H1 (cell line): Measurements from ENCODE around the gene CFLAR. TPM values are rescaled to one million over a fixed set of nuclear protein-coding genes. Genes with fewer than 3 reads are reported as not detected.
"Not testable (repeated sequence)": the region's sequence is repeated elsewhere in the genome, so short reads cannot be mapped to it uniquely, and the experiment has no call there.

Experiments used
- CTCF ChIA-PET: fragments of 300-600 bp; sonication (Branson Sonifier 250); formaldehyde crosslinking; loops from one replicate; lab custom pipeline; 2021; ENCODE audit not compliant: partially characterized antibody; lab: Charles Lee
- POLR2A ChIA-PET: fragments of 300-600 bp; sonication (Branson Sonifier 250); formaldehyde crosslinking; loops from one replicate; lab custom pipeline; 2021; ENCODE audit warnings: inconsistent platforms; ENCODE audit not compliant: partially characterized antibody; lab: Charles Lee
- DNase-seq, 2 experiments: peaks; one replicate each; pipeline versions ENCODE4 v3.0.0 to v3.0.0-alpha.2; 2010 to 2022; ENCODE audit warnings: low spot score in 2 of 2, low read depth in 1 of 2, mixed read lengths in 1 of 2
- FAIRE-seq: peaks from 2 replicates; lab custom pipeline; 2011; peaks lifted over from hg19 to GRCh38; lab: Jason Lieb, UNC
- H2AFZ ChIP-seq: 2 replicates; pipeline ENCODE4 v1.8.1; 2012; ENCODE audit warnings: low read length, inconsistent platforms
- H2AK5ac ChIP-seq: 2 replicates; pipeline ENCODE4 v1.6.1; 2013; ENCODE audit warnings: low read depth, low read length
- H2BK120ac ChIP-seq: replicated peaks from 2 replicates; pipeline ENCODE3; 2013; ENCODE audit warnings: low read depth, low read length, inconsistent platforms
- H2BK12ac ChIP-seq: 2 replicates; pipeline ENCODE4 v1.6.1; 2013; ENCODE audit warnings: low read depth, low read length
- H2BK15ac ChIP-seq: 2 replicates; pipeline ENCODE4 v1.6.1; 2013; ENCODE audit warnings: low read length
- H2BK20ac ChIP-seq: 2 replicates; pipeline ENCODE4 v1.6.1; 2013; ENCODE audit warnings: low read length
- H2BK5ac ChIP-seq: 2 replicates; pipeline ENCODE4 v1.6.1; 2013; ENCODE audit warnings: low read depth, low read length
- H3K14ac ChIP-seq: 2 replicates; pipeline ENCODE4 v1.6.1; 2013; ENCODE audit warnings: inconsistent platforms; ENCODE audit not compliant: insufficient read length
- H3K18ac ChIP-seq: 2 replicates; pipeline ENCODE4 v1.6.1; 2013; ENCODE audit warnings: low read length; ENCODE audit errors: extremely low read depth
- H3K23ac ChIP-seq: 2 replicates; pipeline ENCODE4 v1.6.1; 2013; ENCODE audit warnings: inconsistent platforms; ENCODE audit not compliant: insufficient read length
- H3K23me2 ChIP-seq: 2 replicates; pipeline ENCODE4 v1.6.1; 2013; ENCODE audit warnings: low read depth, low read length
- H3K27ac ChIP-seq: 2 replicates; pipeline ENCODE4 v1.6.1; 2011; ENCODE audit warnings: low read depth, low read length, inconsistent platforms
- H3K27me3 ChIP-seq, 4 experiments: replicated peaks in 1 of 4; 1 replicate in 1 of 4; 2 replicates in 3 of 4; pipeline versions ENCODE4 v1.6.1 to v1.8.1; 2011 to 2013; ENCODE audit warnings: low read length in 3 of 4, mild to moderate bottlenecking in 3 of 4, inconsistent platforms in 2 of 4, mixed read lengths in 2 of 4, moderate library complexity in 1 of 4; ENCODE audit not compliant: control insufficient read depth in 3 of 4, insufficient read depth in 3 of 4; ENCODE audit errors: extremely low read depth in 1 of 4
- H3K36me3 ChIP-seq, 4 experiments: 2 replicates each; pipeline versions ENCODE4 v1.6.1 to v1.8.1; 2011 to 2013; ENCODE audit warnings: mild to moderate bottlenecking in 4 of 4, low read length in 3 of 4, moderate library complexity in 2 of 4, control low read depth in 1 of 4, inconsistent platforms in 1 of 4; ENCODE audit not compliant: insufficient read depth in 4 of 4, control insufficient read depth in 2 of 4
- H3K4ac ChIP-seq: replicated peaks from 2 replicates; pipeline ENCODE3; 2013; ENCODE audit warnings: low read length, low read depth, mixed read lengths, inconsistent platforms; ENCODE audit not compliant: insufficient read length
- H3K4me1 ChIP-seq, 4 experiments: replicated peaks in 1 of 4; 1 replicate in 1 of 4; 2 replicates in 3 of 4; pipeline versions ENCODE4 v1.6.1 to v1.8.1; 2011 to 2013; ENCODE audit warnings: low read length in 3 of 4, inconsistent platforms in 2 of 4, mixed read lengths in 1 of 4; ENCODE audit not compliant: insufficient read depth in 4 of 4, control insufficient read depth in 3 of 4
- H3K4me2 ChIP-seq, 2 experiments: 2 replicates each; pipeline versions ENCODE4 v1.6.1 to v1.8.1; 2011 to 2013; ENCODE audit warnings: low read depth in 2 of 2, low read length in 2 of 2, control low read depth in 1 of 2, inconsistent platforms in 1 of 2, mild to moderate bottlenecking in 1 of 2; ENCODE audit not compliant: insufficient read depth in 1 of 2
- H3K4me3 ChIP-seq, 4 experiments: fragments of 200-600, 300-600 bp in 1 of 4; sonication (generic), shearing (Covaris generic), sonication (Bioruptor Twin) in 1 of 4; 2 replicates each; pipeline versions ENCODE4 v1.5.1 to v1.8.1; 2011 to 2016; ENCODE audit warnings: low read length in 4 of 4, low read depth in 3 of 4, control low read depth in 2 of 4, inconsistent platforms in 2 of 4, mild to moderate bottlenecking in 2 of 4, mixed read lengths in 1 of 4, moderate library complexity in 1 of 4; ENCODE audit not compliant: insufficient read depth in 2 of 4; ENCODE audit errors: extremely low read depth in 1 of 4
- H3K56ac ChIP-seq: replicated peaks from 2 replicates; pipeline ENCODE3; 2013; ENCODE audit warnings: low read depth, mild to moderate bottlenecking, mixed read lengths, low read length, inconsistent platforms; ENCODE audit not compliant: insufficient read length
- H3K79me1 ChIP-seq: 2 replicates; pipeline ENCODE4 v1.6.1; 2013; ENCODE audit warnings: low read depth, low read length, control low read depth
- H3K79me2 ChIP-seq, 2 experiments: 2 replicates each; pipeline versions ENCODE4 v1.6.1 to v1.8.1; 2012 to 2013; ENCODE audit warnings: low read length in 2 of 2, mild to moderate bottlenecking in 2 of 2, inconsistent platforms in 1 of 2; ENCODE audit not compliant: insufficient read depth in 2 of 2, control insufficient read depth in 1 of 2
- H3K9ac ChIP-seq, 4 experiments: replicated peaks in 1 of 4; 1 replicate in 1 of 4; 2 replicates in 3 of 4; pipeline versions ENCODE4 v1.6.1 to v1.8.1; 2011 to 2013; ENCODE audit warnings: low read depth in 3 of 4, low read length in 3 of 4, control low read depth in 2 of 4, mild to moderate bottlenecking in 2 of 4, moderate library complexity in 2 of 4, inconsistent platforms in 1 of 4; ENCODE audit errors: extremely low read depth in 1 of 4
- H3K9me3 ChIP-seq, 2 experiments: 2 replicates each; pipeline versions ENCODE4 v1.6.1 to v1.8.1; 2012 to 2013; ENCODE audit warnings: mild to moderate bottlenecking in 2 of 2, moderate library complexity in 2 of 2, control low read depth in 1 of 2, inconsistent platforms in 1 of 2, low read depth in 1 of 2, low read length in 1 of 2, mixed read lengths in 1 of 2; ENCODE audit not compliant: insufficient read depth in 2 of 2
- H4K20me1 ChIP-seq, 2 experiments: replicated peaks in 1 of 2; 2 replicates each; pipeline versions ENCODE3 to v1.8.1; 2011 to 2013; ENCODE audit warnings: inconsistent platforms in 2 of 2, low read length in 2 of 2, mild to moderate bottlenecking in 1 of 2; ENCODE audit not compliant: insufficient read depth in 2 of 2, control insufficient read depth in 1 of 2
- H4K5ac ChIP-seq: 2 replicates; pipeline ENCODE4 v1.6.1; 2013; ENCODE audit warnings: low read length, low read depth, mixed read lengths, inconsistent platforms; ENCODE audit not compliant: insufficient read length
- H4K8ac ChIP-seq: 2 replicates; pipeline ENCODE4 v1.8.0; 2013; ENCODE audit warnings: mild to moderate bottlenecking, moderate library complexity, low read length, inconsistent platforms; ENCODE audit not compliant: insufficient read depth; ENCODE audit errors: extremely low read depth
- H4K91ac ChIP-seq: replicated peaks from 2 replicates; pipeline ENCODE3; 2013; ENCODE audit warnings: low read length, mixed read lengths, inconsistent platforms; ENCODE audit not compliant: insufficient read length
- WGBS, 2 experiments: shearing (Covaris generic) in 1 of 2; methylation state at CpG; one replicate each; pipeline versions ENCODE4 v1.1.6 to v1.1.7; 2013 to 2015; ENCODE audit warnings: low lambda C conversion rate in 2 of 2, mixed read lengths in 2 of 2, inconsistent platforms in 1 of 2, low coverage in 1 of 2, missing lambda C conversion rate in 1 of 2; ENCODE audit not compliant: insufficient replicate concordance in 2 of 2, insufficient coverage in 1 of 2, insufficient read length in 1 of 2; ENCODE audit errors: extremely low coverage in 1 of 2, missing lambda C conversion rate in 1 of 2; 5-methylcytosine and 5-hydroxymethylcytosine counted together
- polyA plus RNA-seq, 7 experiments: library from polyadenylated mRNA; depleted of rRNA in 3 of 7; stranded (reverse) in 5 of 7; unstranded in 2 of 7; fragments of >200 nt in 5 of 7; fragments of 200-250 nt in 2 of 7; gene quantifications; 1 replicate in 5 of 7; 2 replicates in 1 of 7; 4 replicates in 1 of 7; pipeline versions ENCODE4 v1.2.1 to v1.2.3, GENCODE V29; 2011 to 2013; ENCODE audit warnings: missing spikeins in 2 of 7, mixed read lengths in 2 of 7
- total RNA-seq: library from RNA; stranded (reverse); fragmentation: NEBNext Ultra II Directional; extraction: Animal tissue kit (Norgen Biotek cat#: 25700); gene quantifications from 2 replicates; pipeline ENCODE4 v1.2.1, GENCODE V29; 2021

CFLAR gene
- total and polyA plus RNA-seq, 2 of the 8 experiments (the other 6 are each of a cell fraction or from before 2014, with no cell fraction given), result 1.1 to 3.9 TPM

DNA sequence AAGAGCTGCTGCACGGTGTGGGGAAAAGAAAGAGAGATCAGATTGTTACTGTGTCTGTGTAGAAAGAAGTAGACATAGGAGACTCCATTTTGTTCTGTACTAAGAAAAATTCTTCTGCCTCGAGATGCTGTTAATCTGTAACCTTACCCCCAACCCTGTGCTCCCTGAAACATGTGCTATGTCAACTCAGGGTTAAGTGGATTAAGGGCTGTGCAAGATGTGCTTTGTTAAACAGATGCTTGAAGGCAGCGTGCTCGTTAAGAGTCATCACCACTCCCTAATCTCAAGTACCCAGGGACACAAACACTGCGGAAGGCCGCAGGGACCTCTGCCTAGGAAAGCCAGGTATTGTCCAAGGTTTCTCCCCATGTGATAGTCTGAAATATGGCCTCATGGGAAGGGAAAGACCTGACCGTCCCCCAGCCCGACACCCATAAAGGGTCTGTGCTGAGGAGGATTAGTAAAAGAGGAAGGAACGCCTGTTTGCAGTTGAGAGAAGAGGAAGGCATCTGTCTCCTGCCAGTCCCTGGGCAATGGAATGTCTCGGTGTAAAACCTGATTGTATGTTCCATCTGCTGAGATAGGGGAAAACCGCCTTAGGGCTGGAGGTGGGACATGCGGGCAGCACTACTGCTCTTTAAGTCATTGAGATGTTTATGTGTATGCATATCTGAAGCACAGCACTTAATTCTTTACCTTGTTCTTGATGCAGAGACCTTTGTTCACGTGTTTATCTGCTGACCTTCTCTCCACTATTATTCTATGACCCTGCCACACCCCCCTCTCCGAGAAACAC lies 23.2 kb downstream of the CFLAR start:
- H3K79me1 ChIP-seq, CTCF ChIA-PET, H3K9ac ChIP-seq, H3K27ac ChIP-seq, H2AFZ ChIP-seq, H4K5ac ChIP-seq, FAIRE-seq, H3K79me2 ChIP-seq, H3K4me1 ChIP-seq, H3K23me2 ChIP-seq, H3K4me2 ChIP-seq, H3K4ac ChIP-seq, H2AK5ac ChIP-seq, H3K36me3 ChIP-seq, H3K4me3 ChIP-seq, H4K91ac ChIP-seq, H4K8ac ChIP-seq, H3K18ac ChIP-seq, H3K23ac ChIP-seq, POLR2A ChIA-PET, H2BK5ac ChIP-seq, H2BK120ac ChIP-seq, H2BK15ac ChIP-seq, H3K14ac ChIP-seq, H3K56ac ChIP-seq, DNase-seq, H2BK20ac ChIP-seq, H3K27me3 ChIP-seq, H3K9me3 ChIP-seq, H4K20me1 ChIP-seq, H2BK12ac ChIP-seq: not testable (repeated sequence)
- 78% methylated on average over 10 of the region's 14 CpGs; no CpG with 5 or more reads in 1 of the 2 experiments for WGBS, 2 experiments
